Fibroblast of skin of back (primary cell): ENCODE results near the gene PACS2.
"Not testable (repeated sequence)": the region's sequence is repeated elsewhere in the genome, so short reads cannot be mapped to it uniquely, and the experiment has no call there.

Experiments used
- DNase-seq: peaks from one replicate; pipeline ENCODE4 v3.0.0-alpha.2; 2013

The PACS2 gene

GRCh38 chr14:105351410-105351809 lies 36.9 kb downstream of the PACS2 start:
- no peak for DNase-seq

DNA sequence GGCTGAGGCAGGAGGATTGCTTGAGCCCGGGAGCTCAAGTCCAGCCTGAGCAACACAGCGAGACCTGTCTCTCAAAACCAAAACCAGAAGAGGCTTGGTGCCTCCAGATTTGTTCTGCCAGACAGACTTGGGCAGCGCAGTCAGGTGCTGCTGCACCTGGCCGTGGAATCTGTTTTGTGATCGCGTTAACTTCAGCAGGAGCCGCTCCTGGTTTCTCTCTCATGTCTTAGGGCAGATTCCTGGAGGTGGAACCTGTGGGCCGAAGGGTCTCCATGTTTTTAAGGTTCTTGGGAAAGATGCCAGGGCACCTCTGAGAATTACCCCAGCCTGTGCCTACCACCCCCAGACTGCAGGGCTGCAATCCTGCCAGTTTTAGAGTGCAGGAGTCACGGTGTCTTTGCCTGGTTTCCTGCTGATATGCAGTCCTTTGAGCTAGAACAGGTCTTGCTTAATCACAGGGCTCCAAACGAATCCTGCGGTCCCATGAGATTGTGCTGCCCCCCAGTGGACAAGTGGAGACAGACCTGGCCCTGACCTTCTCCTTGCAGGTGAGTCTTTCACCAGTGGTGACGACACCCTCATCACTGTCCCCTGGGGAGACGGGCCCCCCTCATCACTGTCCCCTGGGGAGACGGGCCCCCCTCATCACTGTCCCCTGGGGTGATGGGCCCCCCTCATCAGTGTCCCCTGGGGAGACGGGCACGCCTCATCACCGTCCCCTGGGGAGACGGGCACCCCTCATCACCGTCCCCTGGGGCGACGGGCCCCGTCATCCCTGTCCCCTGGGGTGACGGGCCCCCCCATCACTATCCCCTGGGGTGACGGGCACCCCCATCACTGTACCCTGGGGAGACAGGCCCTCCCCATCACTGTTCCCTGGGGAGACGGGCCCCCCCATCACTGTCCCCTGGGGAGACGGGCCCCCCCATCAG lies 37.6 kb downstream of the PACS2 start:
- peak; percentile 77 for DNase-seq

DNA sequence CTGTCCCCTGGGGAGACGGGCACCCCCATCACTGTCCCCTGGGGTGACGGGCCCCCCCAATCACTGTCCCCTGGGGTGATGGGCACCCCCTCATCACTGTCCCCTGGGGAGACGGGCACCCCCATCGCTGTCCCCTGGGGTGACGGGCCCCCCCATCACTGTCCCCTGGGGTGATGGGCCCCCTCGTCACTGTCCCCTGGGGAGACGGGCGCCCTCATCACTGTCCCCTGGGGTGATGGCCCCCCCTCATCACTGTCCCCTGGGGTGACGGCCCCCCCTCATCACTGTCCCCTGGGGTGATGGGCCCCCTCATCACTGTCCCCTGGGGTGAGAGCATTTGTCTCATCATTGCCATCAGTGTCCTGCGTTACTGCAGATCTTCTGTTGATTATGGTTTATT lies 38.6 kb downstream of the PACS2 start:
- no peak for DNase-seq

GRCh38 chr14:105354541-105354940 lies 40.0 kb downstream of the PACS2 start:
- DNase-seq: no peak

- no peak for DNase-seq
Measured at GRCh38 chr14:105355049-105355575, 40.6 kb downstream of the PACS2 start.

DNA sequence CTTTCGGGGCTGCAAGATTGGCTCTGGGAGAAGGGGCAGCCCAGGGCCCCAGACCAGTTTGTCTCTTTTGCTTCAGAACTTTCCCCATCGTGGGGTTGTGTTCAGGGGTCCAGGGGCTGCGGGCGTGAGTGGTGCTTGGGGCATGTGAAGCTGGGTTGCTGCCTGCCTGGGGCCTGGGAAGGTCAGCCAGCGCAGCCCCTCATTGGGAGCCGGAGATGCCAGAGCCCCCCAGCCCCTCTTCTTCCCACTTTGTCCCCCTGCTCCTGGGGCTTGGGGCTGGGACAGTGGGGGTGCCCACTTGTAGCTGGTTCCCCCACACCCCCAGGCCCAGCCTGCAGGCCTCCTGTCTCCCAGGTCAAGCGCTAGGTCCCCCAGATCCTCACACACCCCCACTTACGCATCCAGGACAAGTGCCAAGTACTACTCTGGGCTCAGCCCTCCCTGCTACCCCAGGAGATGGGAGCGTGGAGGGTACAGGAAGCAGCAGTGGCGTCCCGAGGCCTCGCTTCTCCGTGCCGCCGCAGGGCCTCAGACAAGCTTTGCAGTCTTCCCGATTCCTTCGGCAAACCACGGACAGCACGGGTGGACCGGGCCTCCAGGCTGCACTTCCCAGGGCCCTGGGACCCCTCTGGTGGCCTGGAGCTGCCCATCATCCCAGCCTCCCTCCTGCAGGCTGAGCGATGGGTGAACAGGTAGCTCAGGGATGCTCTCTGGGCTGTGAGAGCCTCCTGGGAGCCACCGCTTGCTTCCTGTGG lies 41.5 kb downstream of the PACS2 start:
- DNase-seq: no peak

GRCh38 chr14:105356927-105357326 lies 42.4 kb downstream of the PACS2 start:
- no peak for DNase-seq

GRCh38 chr14:105357626-105358025 lies 43.1 kb downstream of the PACS2 start:
- no peak for DNase-seq

DNA sequence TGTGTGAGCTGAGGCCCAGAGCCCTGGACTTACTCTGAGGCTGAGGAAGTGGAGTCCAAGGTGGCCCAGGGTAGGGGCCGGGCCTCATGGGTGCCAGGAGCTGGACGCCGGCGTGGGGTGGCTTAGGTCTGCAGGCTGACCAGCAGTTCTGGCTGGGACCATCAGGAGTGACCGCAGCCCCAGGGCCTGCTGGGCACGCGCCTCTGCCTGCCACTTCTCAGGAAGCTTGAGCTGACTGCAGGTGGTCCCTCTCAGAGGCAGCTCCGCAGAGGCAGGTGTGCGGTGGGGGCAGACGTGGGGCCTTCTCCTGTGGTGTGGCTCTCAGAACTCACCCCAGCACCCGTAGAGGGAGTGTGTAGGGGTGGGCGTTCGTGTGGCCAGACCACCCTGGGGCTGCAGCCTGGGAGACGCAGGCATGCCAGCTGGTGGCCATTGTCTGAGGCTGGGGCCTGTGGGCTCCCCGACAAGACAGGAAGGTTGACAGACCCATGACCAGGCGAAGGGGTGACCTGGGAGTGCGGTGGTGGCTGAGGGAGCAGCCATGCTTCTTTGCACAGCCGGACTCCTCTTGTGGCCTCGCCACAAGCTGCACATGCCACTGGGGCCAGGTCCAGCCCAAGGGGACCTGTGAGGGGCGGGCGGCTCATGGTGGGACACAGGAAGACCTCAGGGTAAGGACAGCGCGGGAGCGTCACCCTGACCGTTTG lies 43.7 kb downstream of the PACS2 start:
- no peak for DNase-seq

GRCh38 chr14:105358943-105359342 lies 44.4 kb downstream of the PACS2 start:
- DNase-seq: no peak

DNA sequence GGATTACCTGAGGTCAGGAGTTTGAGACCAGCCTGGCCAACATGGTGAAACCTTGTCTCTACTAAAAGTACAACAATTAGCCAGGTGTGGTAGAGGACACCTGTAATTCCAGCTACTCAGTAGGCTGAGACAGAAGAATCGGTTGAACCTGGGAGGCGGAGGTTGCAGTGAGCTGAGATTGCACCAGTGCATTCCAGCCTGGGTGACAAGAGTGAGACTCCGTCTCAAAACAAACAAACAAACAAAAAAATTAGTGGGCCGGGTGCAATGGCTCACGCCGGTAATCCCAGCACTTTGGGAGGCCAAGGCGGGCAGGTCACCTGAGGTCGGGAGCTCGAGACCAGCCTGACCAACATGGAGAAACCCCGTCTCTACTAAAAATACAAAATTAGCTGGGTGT lies 46.9 kb downstream of the PACS2 start:
- DNase-seq: not testable (repeated sequence)

GRCh38 chr14:105363847-105364708 lies 49.5 kb downstream of the PACS2 start:
- peak; percentile 77 for DNase-seq

DNA sequence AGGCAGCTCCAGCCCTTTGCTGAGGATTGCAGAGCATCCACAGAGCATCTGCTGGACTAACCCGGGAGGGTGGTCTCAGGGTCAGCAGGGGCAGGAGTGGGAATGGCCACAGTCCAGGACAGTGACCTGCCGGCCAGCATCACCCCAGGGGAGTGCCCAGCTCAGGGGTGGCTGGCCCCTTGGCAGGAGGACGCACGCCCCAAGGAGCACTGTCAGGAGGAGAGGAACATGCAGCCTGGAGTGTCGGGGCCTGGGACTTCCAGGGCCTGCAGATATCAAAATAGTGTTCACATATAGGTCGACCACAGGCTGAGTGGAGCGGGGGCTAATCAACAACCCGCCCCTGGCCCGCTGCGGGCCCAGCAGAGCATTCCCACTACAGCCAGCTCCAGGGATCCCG lies 50.6 kb downstream of the PACS2 start:
- no peak for DNase-seq

DNA sequence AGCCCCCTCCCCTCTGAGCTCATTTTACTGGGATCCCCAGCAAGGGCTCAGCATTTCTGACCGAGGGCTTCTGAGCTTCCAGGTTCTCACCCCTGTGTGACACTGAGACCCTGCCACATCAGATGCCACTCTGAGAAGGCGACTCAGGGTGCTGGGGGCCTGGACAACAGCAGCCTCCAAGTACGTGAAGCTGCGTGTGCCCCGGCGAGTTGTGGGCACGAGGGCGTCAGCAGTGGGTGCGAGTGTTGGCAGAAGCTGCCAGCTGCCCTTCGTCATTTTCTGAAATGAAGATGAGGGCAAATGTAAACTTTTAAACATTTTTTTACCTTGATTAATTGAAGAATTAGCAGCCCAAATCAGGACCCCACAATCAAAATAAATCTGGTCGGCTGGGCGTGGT lies 51.1 kb downstream of the PACS2 start:
- DNase-seq: no peak

DNA sequence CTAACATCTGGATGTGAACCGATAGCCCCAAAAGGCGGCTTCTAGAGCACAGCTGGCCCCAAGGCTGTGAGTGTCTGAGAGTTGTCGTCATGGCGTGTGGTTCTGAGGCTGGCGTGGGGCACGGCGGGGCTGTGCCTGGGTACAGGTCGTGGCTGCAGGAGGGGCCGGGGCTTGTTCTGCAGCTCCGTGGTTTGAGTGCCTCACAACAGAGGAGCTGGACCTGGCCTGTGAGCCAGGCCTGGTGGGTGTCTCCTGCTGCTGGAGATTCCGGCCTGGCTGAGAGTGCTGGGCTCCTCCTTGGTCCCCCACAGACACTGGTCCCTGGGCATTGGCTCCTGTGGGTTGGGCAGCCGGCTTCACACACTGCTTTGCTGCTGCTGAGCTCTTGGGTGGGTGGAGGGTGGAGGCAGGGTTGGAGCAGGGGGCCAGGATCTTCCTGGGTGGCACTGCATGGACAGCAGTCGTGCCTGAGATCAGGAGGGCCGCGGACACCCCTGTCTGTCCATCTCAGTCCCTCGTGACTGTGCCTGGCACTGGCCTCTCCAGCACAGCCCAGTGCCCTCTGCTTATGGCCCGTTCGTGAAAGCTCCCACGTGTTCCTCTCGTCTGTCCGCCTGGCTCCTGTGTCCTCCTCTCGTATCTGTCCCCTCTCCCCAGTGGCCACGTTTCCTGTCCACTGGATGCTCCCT lies 52.0 kb downstream of the PACS2 start:
- DNase-seq: no peak

- DNase-seq: no peak
Measured at GRCh38 chr14:105367116-105368031, 52.8 kb downstream of the PACS2 start.

DNA sequence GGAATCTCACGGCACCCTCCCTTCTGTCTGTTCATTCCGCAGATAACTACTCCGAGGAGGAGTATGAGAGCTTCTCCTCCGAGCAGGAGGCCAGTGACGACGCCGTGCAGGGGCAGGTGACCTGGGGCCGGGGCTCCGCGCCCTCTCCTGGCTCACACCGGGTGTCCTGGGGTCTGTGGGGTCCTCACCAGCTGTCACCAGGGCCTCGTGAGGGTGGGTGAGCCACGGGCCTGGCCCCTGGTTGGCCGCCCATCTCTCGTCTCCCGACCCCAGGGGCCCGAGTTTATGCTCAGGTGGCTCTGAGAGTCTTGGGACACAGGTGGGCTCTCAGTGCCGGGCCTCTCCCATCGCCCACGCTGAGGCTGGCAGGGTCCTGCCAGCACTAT lies 53.5 kb downstream of the PACS2 start:
- DNase-seq: no peak

GRCh38 chr14:105368426-105368825 lies 53.9 kb downstream of the PACS2 start:
- DNase-seq: no peak

GRCh38 chr14:105368910-105369652 lies 54.5 kb downstream of the PACS2 start:
- DNase-seq: no peak
